Stimulated activated CD4-positive, alpha-beta T cell treated with anti-CD3 and anti-CD28 coated beads, TNF-alpha, amount 100 ng/mL, for 1 hour (primary cell): ENCODE data around the gene PHOX2A.

ENCODE experiments used
- DNase-seq, 3 donors: peaks; one replicate each; pipeline ENCODE4 v3.0.0-alpha.2; 2020; ENCODE audit warnings: low read depth in 3 of 3, low spot score in 1 of 3

PHOX2A gene

GRCh38 chr11:72250661-72251464, 6.9 kb upstream of the PHOX2A start:
- no peak for DNase-seq

DNA sequence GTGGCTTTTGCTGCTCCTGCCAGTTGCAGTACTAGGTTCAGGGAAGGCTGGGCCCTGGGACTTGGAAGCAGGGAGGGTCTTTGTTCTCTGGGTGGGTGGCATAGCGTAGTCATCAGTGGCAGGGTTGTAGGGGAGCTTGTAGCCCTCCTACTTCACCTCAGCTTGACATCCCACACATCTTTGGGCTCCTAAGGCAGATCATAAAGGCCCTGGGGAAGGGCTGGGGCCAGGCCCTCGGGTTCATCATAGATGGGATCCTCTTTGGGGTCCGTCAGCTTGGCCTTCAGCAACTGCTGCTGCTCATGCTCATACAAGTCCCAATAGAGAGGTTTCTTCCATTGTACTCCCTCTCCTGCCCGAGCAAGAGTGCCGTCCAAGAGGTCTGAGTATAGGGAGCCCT, 6.0 kb upstream of the PHOX2A start:
- no peak for DNase-seq

DNA sequence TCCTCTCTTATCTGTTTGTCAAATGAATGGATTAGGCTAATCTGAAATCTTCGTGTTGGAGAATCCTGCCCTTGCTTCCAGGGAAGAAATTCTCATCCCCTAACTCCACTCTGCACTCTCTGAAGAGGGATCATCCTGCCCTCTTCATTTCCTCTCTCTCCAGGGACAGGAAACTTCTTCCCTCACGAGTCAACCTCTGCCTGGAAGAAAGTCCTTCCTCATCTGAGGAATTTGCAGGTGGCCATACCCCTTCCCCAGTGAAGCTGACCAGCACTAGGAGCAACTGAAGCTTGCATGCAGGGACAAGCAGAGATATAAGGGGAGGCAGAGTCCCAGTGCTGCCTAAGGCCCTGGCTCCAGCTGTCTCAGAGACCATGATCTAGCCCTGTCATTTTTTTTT, 3.6 kb upstream of the PHOX2A start:
- DNase-seq = no peak

DNA sequence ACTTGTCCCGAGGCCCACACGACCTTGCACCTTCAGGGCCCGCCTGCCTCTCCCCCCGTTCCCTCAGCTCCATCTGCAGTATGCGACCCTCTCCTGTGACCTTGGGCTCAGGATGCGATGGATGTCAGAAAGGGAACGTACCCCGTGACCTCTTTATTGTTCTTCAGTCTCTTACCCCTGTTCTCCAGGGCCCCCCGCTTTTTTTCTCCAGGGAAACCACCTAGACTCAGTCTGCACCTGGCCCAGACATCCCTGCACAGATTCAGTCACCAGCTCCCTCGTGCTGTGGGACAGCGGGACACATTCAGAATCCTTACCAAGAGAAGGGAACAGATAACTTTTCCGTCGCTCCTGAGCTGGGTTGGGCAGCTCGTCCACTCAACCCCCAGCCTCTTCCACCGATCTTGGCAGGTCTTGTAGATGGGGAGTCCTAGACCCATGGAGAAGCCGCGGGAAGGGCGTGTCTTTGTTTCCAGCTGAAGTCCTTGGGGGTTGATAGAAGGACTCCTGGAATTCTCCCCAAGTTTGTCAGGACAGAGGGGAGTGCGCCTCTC, 1.4 kb upstream of the PHOX2A start:
- no peak for DNase-seq

GRCh38 chr11:72244361-72245262, 636 bp upstream of the PHOX2A start:
- no peak for DNase-seq

DNA sequence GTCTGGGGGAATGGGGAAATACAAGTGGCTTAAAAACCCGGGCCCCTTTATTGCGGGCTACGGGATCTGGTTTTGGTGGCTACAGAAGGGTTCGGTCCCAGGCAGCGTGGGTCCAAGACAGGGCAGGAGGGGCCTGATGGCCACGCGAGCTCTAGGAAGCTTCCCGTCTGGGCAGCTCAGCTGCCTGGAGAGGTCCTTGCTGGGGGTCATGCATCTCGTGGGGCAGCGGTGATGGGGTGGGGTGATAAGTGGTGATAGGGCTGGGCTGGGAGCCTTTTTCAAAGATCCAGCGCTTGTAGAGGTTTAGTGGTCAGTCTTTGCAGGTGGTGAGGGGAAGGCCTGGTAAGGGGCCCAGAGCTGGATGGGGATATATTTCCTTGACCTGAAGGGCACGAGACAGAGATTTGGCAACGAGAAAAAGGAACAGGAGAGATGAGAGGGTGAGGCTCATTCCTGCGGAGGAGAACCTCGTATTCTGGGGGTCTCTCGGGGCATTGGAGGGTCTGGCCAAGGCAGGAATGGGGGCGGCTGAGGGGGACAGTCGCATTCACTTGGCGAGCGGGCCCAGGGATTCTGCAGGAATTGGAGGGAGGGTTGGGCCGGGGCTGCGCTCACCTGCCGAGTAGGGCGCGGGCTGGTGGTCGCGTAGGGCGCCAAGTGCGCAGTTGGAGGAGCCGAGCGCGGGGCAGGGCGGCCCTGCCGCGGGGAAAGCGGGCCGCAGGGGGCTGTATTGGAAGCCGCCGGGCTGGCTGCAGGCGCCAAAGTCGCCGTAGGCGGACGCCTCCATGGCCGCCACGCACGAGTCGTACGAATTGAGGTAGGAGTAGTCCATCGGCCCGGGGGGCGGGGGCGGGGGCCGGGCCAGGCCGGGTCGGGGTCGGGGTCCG, 560 bp downstream of the PHOX2A start:
- no peak for DNase-seq

- DNase-seq = no peak
Measured at GRCh38 chr11:72242141-72242540, 1.8 kb downstream of the PHOX2A start.

DNA sequence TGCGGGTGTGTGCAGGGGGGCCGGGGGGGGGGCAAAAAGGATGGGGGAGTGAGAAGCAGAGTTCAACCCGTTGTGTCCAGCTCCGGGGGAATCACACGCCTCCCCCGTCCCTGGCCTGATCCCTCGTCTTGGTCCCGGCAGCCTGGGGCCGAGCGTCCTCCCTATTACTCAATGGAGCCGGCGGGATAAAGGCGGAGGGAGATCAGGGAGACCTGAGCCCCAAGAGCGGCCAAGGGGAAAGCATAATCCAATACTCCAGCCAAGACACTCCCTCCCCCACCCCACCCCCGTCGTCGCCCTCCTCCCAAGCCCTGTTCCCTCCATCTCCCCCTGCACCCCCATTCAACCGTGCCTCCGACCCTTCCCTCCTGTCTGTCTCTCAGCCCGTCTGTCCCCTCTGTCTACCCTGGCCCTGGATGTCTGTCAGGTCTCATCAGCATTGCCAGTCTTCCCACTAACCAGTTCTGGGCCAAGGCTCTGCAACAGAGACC, 2.6 kb downstream of the PHOX2A start:
- DNase-seq = no peak

GRCh38 chr11:72240461-72241290, 3.3 kb downstream of the PHOX2A start:
- DNase-seq = no peak

- DNase-seq = no peak
Measured at GRCh38 chr11:72239849-72240460, 4.0 kb downstream of the PHOX2A start.

DNA sequence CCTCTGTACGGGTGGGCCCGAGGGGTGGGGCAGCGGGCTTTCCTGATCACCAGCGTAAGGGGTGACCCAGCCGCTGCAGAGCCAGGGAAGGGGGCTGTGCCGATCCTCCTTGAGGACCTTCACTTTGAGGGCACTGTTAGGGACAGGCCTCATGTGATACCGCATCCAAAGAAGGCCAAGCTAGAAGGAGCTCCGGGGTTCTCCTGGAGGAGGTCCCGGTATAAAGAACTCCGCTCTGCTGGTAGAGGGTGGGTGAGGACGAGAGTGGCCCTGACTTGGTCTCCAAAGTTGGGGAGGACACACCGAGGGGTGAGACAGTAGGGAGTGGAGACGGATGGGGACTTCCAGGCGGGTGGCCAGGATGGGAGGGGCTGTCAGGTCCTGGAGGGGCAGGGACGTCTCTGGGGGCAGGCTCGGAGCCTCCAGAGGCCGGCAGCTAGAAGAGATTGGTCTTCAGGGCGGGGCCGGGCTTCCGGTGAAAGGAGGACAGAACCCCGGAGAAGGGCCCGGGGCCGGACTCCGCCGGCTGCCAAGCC, 4.6 kb downstream of the PHOX2A start:
- no peak for DNase-seq

GRCh38 chr11:72238492-72239312, 5.3 kb downstream of the PHOX2A start:
- DNase-seq = no peak

- DNase-seq = no peak
Measured at GRCh38 chr11:72238040-72238450, 5.9 kb downstream of the PHOX2A start.

- no peak for DNase-seq
Measured at GRCh38 chr11:72237112-72237931, 6.7 kb downstream of the PHOX2A start.

DNA sequence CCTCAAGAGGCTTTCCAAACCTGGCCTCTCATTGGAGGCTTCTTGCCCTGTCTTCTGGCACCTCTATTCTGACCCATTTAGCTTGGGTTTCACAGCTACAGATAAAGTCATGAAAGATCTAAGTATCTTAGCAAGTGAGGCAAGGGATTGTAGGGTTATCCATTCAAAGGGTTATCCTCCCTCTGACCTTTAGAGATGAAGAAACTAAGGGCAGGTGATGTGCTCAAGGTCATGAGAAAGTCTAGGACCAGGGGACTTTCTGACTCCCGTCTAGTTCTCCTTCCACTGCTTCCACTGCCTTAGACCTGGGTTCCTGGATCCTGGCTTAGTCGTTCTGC, 7.2 kb downstream of the PHOX2A start:
- no peak for DNase-seq

DNA sequence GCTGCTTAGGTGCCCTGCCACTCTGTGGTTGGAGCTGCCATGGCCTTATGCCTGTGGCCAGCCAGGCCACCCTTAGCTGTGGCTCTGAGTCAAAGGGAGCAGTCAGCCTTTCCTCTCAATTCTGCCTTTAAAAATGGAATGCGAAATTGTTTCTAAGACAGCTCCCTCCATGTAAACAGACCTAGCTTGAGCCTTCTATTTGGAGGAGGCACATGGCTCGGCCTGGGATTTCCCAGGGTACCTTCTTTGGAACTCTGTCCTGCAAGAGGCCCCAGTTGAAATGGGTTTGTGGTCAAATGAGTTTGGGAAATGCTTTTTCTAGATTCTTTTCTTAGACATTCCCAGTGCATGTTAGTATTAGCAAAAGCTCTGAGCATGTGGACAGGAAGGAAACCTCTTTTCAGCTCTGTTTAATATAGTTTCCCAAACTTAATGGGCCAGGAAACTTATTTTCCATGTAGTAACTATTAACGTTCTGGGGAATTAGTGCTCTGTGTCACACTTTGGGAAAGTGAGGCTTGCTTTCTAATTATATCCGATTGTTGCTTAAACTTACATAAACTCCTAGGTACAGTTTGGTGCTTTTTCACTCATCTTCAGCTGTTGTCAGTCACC, 7.8 kb downstream of the PHOX2A start:
- no peak for DNase-seq

GRCh38 chr11:72235351-72236057, 8.5 kb downstream of the PHOX2A start:
- DNase-seq = no peak
